ENCODE measurements around the gene EBNA1BP2.
"Not testable (repeated sequence)": the region's sequence is repeated elsewhere in the genome, so short reads cannot be mapped to it uniquely, and the experiment has no call there.

Gene EBNA1BP2

DNA sequence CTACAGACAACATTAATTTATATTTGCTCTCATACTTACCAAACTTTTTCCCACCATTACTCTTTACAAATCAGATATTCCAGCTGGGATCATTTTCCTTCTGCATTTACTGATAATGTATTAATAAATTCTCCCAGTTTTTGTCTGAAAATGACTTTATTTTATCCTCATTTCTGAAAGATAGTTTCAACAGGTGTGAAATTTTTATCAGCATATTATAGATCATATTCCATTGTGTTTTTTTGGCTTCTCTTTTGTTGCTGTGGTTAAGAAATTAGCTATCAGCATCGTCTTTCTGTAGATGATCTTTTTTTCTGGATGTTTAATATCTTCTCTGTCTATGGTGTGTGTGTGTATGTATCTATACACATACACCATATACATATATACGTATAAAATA is 2.8 kb upstream of the EBNA1BP2 start:
- in situ Hi-C loops (cut with MboI; ENCODE audit: low sequenced_read_pairs), result no loop called here

DNA sequence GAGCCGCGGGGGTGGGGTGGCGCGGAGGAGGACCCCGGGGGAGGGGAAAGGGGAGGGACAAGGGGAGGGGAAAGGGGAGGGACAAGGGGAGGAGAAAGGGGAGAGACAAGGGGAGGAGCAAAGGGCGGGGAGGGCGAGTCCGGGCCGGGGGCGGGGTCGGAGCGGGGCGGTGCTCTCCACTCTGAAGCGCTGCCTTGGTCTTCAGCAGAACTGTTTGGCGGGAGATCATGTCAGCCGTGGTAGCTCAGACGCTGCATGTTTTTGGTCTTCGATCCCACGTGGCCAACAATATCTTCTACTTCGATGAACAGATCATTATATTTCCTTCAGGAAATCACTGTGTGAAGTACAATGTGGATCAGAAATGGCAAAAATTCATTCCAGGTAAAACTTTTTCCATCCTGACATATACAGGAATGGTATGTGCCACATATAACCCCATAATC is 460 bp upstream of the EBNA1BP2 start:
- in situ Hi-C loops (cut with MboI; ENCODE audit: low sequenced_read_pairs), result no loop called here

DNA sequence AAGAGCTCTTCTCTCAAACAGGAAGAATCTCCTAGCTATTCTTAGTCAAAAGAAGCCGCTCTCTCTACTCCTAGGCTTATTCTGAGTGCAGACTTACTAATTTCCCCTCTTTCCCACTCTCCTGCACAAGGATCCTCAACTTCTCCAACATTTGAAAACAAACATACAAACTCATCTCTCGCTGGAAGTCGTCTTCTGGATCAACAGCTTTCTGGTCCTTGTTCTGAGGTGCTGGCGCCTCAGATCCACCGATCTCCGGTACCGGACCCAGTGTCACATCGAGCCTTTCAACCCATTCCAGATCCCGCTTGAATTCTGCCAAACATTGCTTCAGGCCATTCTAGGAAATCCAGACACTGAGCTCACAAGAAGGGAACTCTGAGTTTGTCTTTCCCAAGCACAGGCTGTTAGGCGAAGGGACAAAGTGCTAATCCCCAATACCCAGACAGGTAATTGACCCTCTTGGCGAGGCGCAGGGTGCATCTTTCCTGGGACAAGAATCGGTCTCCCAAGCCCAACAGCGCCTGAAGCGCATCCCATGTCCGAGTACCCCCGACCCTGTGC is 696 bp downstream of the EBNA1BP2 start:
- in situ Hi-C loops (cut with MboI; ENCODE audit: low sequenced_read_pairs), result no loop called here

DNA sequence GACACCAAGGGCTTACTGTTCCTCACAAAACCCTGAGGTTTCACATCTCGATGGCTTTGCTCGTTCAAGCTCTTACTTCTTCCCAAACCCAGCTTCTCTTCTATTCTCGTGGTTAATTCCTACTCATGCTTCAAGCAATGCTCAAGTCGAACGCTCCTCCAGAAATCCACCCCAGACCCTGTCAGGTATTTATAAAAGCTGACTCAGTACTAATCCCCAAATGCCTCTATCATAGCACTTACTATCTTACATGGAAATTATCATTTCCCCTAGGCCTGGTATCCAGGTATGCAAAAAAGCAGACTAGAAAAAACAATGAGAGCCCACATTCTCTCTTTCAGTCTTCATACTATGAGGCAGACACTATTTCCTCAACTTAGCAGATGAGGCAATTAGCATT is 6.3 kb downstream of the EBNA1BP2 start:
- in situ Hi-C loops (cut with MboI; ENCODE audit: low sequenced_read_pairs), result no loop called here

GRCh38 chr1:43165162-43165561 is 6.9 kb downstream of the EBNA1BP2 start:
- in situ Hi-C loops (cut with MboI; ENCODE audit: low sequenced_read_pairs), result no loop called here

GRCh38 chr1:43156026-43156425 is 16.1 kb downstream of the EBNA1BP2 start:
- in situ Hi-C loops (cut with MboI; ENCODE audit: low sequenced_read_pairs), result no loop called here

DNA sequence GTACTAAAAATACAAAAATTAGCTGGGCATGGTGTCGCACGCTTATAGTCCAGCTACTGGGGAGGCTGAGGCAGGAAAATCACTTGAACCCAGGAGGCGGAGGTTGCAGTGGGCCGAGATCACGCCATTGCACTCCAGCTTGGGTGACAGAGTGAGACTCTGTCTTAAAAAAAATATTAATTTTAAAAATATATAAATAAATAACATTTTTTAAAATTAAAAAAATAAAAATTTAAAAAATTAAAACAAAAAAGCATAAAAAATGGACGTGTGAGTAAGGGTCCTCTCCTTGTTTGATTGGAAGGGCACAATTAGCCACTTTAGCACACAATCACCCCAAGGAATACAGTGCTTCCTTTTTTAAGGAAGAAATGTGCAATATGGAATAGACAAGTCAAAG is 18.6 kb downstream of the EBNA1BP2 start:
- in situ Hi-C loops (cut with MboI; ENCODE audit: low sequenced_read_pairs), result no loop called here

GRCh38 chr1:43152866-43153265 is 19.2 kb downstream of the EBNA1BP2 start:
- in situ Hi-C loops (cut with MboI; ENCODE audit: low sequenced_read_pairs), result no loop called here

- in situ Hi-C loops (cut with MboI; ENCODE audit: low sequenced_read_pairs), result no loop called here
These were observed 22.2 kb downstream of the EBNA1BP2 start for GRCh38 chr1:43149889-43150288.

- in situ Hi-C loops (cut with MboI; ENCODE audit: low sequenced_read_pairs), result no loop called here
These were observed 24.3 kb downstream of the EBNA1BP2 start for GRCh38 chr1:43147625-43148327.

GRCh38 chr1:43144237-43144636 is 27.9 kb downstream of the EBNA1BP2 start:
- in situ Hi-C loops (cut with MboI; ENCODE audit: low sequenced_read_pairs), result no loop called here

- in situ Hi-C loops (cut with MboI; ENCODE audit: low sequenced_read_pairs), result no loop called here
These were observed 28.6 kb downstream of the EBNA1BP2 start for GRCh38 chr1:43143441-43143888.

DNA sequence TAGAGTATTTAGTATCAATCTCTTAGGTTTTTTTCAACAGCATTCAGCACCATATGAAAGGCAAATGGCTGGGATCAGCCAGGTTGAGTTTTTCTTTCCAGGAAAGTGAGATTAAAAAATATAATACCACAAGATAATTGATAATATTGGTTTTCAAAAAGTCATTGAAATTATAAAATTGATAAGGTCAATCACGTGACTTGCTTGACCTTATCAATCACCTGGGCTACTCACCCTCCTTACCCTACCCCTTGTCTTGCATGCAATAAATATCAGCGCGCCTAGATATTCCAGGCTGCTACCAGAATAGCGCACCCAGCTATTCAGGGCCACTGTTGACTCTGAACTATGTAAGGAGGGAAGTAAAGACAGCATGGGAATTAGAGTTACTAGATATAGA is 31.5 kb downstream of the EBNA1BP2 start:
- in situ Hi-C loops (cut with MboI; ENCODE audit: low sequenced_read_pairs), result no loop called here

GRCh38 chr1:43140010-43140409 is 32.1 kb downstream of the EBNA1BP2 start:
- in situ Hi-C loops (cut with MboI; ENCODE audit: low sequenced_read_pairs), result no loop called here

GRCh38 chr1:43139295-43139694 is 32.8 kb downstream of the EBNA1BP2 start:
- in situ Hi-C loops (cut with MboI; ENCODE audit: low sequenced_read_pairs), result not testable (repeated sequence)

DNA sequence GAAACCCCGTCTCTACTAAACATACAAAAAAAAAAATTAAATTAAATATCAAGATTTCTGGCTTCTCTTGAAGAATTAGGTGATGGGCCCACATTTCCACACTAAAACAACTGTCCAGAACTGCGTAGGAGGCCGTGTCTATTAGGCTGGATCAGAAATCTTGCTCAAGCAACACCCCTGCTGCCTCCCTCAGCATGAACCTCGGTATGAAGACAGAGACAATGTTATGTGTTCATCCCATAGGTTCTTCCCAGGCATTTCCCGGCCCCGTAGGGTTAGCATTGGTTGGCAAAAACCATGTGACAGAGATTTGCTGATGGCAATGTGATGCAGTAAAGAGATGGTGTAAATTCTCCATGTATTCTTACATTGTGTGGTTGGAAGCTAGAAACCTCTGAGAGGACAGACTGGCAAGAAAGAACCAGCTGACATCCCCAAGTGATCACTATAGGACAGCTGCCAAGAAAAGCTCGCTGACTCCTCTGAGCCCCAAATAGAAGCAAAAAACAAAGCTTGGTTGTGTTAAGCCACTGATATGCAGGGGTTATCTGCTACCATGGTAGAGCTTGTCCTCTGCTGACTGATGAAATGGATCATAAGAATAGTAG is 34.5 kb downstream of the EBNA1BP2 start:
- in situ Hi-C loops (cut with MboI; ENCODE audit: low sequenced_read_pairs), result no loop called here

DNA sequence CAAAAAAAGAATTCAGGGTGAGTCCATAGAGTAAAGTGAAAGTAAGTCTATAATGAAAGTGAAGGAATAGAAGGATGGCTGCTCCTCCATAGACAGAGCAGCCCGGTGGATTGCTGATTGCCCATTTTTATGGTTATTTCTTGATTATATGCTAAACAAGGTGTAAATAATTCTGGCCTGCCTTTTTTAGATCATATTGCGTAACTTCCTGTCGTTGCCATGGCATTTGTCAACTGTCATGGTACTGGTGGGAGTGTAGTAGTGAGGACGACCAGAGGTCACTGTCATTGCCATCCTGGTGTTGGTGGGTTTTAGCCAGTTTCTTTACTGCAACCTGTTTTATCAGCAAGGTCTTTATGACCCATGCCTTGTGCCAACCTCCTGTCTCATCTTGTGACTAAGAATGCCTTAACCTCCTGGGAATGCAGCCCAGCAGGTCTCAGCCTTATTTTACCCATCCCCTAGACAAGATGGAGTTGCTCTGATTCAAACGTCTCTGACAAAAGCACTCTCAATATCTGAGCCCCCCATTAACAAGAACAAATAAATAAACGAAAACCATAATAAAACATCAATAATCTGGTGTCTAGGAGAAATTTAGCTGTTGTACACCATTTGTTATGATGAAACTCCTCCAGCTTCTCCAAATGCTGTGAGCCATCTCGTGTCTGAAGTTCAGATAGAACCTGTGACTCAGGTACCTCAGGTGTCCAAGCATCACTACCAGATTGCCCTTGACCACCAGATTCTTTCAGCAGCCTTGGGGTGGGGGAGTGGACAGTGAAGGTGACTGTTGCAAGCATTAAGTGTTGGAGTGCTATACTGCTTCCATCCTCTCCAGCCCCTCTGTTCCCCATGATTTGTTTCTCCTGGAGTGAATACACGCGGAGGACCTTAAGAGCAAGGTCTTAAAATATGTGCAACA is 36.0 kb downstream of the EBNA1BP2 start:
- in situ Hi-C loops (cut with MboI; ENCODE audit: low sequenced_read_pairs), result no loop called here

DNA sequence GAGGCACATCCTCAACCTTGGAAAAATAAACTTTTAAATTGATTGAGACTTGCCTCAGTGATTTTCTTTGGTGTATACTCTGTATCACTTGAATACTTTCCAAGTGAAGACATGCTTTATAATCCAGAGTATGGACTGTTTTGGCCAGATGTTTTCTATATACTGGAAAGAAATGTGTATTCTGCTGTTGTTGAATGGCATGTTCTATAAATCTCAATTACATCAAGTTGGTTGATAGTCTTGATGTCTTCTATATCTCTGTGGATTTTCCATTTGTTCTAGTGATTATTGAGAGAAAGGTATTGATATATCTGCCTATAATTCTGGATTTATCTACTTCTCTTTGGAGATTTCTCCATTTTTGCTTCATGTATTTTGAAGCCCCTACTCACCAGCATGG is 37.5 kb downstream of the EBNA1BP2 start:
- in situ Hi-C loops (cut with MboI; ENCODE audit: low sequenced_read_pairs), result no loop called here

- in situ Hi-C loops (cut with MboI; ENCODE audit: low sequenced_read_pairs), result no loop called here
These were observed 38.0 kb downstream of the EBNA1BP2 start for GRCh38 chr1:43134068-43134467.

- in situ Hi-C loops (cut with MboI; ENCODE audit: low sequenced_read_pairs), result no loop called here
These were observed 42.7 kb downstream of the EBNA1BP2 start for GRCh38 chr1:43129426-43129825.

DNA sequence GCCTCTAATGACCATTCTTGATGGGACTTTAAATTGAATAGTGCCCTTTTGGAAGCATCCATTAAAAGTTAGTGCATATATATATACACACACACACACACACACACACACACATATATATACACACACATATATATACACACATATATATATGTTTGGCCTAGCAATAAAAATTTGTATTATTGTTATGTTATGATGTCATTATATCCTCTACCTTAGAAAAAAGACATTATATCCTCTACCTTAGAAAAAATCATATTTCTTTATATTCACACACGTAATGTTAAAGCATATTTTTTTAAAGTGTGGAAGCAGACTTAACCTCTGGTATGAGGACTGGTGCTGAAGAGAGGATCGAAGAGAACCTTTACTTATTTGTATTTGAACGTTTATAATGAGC is 43.3 kb downstream of the EBNA1BP2 start:
- in situ Hi-C loops (cut with MboI; ENCODE audit: low sequenced_read_pairs), result no loop called here
